Measurements from ENCODE around the gene PPP1R9A.

Gene PPP1R9A

GRCh38 chr7:95321720-95322119 lies 414.3 kb downstream of the PPP1R9A start:
- no peak for DNase-seq (ENCODE audit: low read depth)

GRCh38 chr7:95322396-95322795 lies 415.0 kb downstream of the PPP1R9A start:
- no peak for DNase-seq (ENCODE audit: low read depth)

- no peak for DNase-seq (ENCODE audit: low read depth)
Observed at GRCh38 chr7:95322854-95323253, 415.5 kb downstream of the PPP1R9A start.

GRCh38 chr7:95323410-95324129 lies 416.2 kb downstream of the PPP1R9A start:
- no peak for DNase-seq (ENCODE audit: low read depth)

GRCh38 chr7:95324431-95324830 lies 417.0 kb downstream of the PPP1R9A start, which contains the start of gene PON1:
TSS of gene PON1 (minus strand) at chr7:95324532. CDS start at chr7:95324475, 57 bp downstream.
- DNase-seq (ENCODE audit: low read depth): no peak

GRCh38 chr7:95327356-95327755 lies 420.0 kb downstream of the PPP1R9A start:
- no peak for DNase-seq (ENCODE audit: low read depth)

- DNase-seq (ENCODE audit: low read depth): no peak
Observed at GRCh38 chr7:95330204-95330960, 423.0 kb downstream of the PPP1R9A start.

GRCh38 chr7:95330961-95331337 lies 423.6 kb downstream of the PPP1R9A start:
- no peak for DNase-seq (ENCODE audit: low read depth)

- no peak for DNase-seq (ENCODE audit: low read depth)
Observed at GRCh38 chr7:95334447-95334846, 427.1 kb downstream of the PPP1R9A start.

- peak; percentile 73 for DNase-seq (ENCODE audit: low read depth)
Observed at GRCh38 chr7:95335093-95335492, 427.7 kb downstream of the PPP1R9A start.

- no peak for DNase-seq (ENCODE audit: low read depth)
Observed at GRCh38 chr7:95338832-95339231, 431.4 kb downstream of the PPP1R9A start.

- no peak for DNase-seq (ENCODE audit: low read depth)
Observed at GRCh38 chr7:95340491-95340890, 433.1 kb downstream of the PPP1R9A start.

GRCh38 chr7:95342029-95342428 lies 434.6 kb downstream of the PPP1R9A start:
- no peak for DNase-seq (ENCODE audit: low read depth)

- no peak for DNase-seq (ENCODE audit: low read depth)
Observed at GRCh38 chr7:95342642-95343307, 435.4 kb downstream of the PPP1R9A start.

All from HS-5 (cell line).